HG03469 (cell line): Measurements from ENCODE around the gene BNC1.

Experiments
- ATAC-seq: cut with Tn5 transposase; IDR thresholded peaks from one replicate; pipeline ENCODE4 v1.9.1; 2021; ENCODE audit warnings: mild to moderate bottlenecking, moderate library complexity, moderate number of reproducible peaks; ENCODE audit not compliant: unreplicated experiment

The BNC1 gene, protein sequence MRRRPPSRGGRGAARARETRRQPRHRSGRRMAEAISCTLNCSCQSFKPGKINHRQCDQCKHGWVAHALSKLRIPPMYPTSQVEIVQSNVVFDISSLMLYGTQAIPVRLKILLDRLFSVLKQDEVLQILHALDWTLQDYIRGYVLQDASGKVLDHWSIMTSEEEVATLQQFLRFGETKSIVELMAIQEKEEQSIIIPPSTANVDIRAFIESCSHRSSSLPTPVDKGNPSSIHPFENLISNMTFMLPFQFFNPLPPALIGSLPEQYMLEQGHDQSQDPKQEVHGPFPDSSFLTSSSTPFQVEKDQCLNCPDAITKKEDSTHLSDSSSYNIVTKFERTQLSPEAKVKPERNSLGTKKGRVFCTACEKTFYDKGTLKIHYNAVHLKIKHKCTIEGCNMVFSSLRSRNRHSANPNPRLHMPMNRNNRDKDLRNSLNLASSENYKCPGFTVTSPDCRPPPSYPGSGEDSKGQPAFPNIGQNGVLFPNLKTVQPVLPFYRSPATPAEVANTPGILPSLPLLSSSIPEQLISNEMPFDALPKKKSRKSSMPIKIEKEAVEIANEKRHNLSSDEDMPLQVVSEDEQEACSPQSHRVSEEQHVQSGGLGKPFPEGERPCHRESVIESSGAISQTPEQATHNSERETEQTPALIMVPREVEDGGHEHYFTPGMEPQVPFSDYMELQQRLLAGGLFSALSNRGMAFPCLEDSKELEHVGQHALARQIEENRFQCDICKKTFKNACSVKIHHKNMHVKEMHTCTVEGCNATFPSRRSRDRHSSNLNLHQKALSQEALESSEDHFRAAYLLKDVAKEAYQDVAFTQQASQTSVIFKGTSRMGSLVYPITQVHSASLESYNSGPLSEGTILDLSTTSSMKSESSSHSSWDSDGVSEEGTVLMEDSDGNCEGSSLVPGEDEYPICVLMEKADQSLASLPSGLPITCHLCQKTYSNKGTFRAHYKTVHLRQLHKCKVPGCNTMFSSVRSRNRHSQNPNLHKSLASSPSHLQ

GRCh38 chr15:83284559-83285283 is at the start of gene BNC1:
BNC1 (minus strand) TSS chr15:83284664; CDS start chr15:83284628, 36 bp downstream.
- ATAC-seq, result no peak

- no peak for ATAC-seq
Observed at GRCh38 chr15:83327041-83327440, 42.6 kb upstream of the BNC1 start.

DNA sequence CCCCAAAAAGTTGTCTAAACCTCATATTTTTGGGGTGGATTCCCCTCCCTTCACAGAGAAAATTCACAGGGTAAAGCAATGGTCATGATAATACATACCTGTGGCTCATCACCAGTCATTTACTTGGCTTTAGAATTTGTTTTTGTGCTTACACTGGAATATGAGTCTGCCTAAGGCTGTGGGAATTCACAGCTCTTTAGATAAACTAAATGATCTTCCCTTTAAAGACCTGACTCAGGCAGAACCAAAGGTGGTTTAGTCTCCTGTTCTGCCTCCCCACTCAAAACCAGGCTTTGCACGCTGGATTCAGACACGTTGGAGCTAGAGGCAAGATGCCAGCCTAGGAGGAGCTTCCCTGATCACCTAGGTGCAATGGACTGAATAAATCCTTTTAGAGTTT is 40.3 kb upstream of the BNC1 start:
- no peak for ATAC-seq

- no peak for ATAC-seq
Observed at GRCh38 chr15:83323296-83323711, 38.8 kb upstream of the BNC1 start.

DNA sequence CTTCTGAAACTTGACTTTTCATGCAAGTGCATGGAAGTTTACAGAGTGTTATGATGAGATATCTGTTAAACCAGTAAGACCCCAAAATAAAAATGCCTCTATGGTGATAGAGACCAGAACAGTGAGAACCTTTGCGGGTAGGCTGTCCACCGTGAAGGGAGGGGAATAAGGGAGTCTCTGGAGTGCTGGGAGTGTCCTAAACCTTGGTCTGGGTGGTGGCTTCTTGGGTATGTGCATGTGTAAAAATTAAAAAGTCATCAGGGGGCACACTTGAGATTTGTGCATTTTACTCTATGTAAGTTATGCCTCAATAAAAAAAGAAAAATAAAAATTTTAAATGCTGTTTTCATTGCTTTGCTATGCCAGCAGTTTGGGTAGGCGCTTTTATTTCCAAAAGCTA is 38.2 kb upstream of the BNC1 start:
- ATAC-seq, result no peak

DNA sequence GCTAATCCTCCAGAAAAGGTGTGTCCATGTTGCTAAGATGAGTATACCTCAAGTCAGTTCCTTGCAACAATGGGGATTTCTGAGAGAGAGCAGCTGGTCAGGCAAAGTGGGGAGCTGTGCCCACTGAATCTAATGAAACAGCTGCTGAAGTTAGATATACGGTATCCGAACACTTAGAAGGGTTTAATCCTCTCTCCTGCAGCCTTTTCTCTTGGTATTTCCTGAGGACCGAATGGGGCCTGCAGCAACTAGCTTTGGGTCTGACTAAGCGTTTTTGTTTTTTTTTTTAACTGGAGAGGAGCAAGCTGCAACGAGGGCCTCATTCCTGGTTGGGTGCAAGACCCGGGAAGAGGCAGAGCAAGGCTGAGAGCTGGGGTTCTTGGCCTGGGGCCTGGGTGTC is 37.6 kb upstream of the BNC1 start:
- ATAC-seq, result no peak

- ATAC-seq, result no peak
Observed at GRCh38 chr15:83320844-83321243, 36.4 kb upstream of the BNC1 start.

- ATAC-seq, result no peak
Observed at GRCh38 chr15:83320404-83320803, 35.9 kb upstream of the BNC1 start.

DNA sequence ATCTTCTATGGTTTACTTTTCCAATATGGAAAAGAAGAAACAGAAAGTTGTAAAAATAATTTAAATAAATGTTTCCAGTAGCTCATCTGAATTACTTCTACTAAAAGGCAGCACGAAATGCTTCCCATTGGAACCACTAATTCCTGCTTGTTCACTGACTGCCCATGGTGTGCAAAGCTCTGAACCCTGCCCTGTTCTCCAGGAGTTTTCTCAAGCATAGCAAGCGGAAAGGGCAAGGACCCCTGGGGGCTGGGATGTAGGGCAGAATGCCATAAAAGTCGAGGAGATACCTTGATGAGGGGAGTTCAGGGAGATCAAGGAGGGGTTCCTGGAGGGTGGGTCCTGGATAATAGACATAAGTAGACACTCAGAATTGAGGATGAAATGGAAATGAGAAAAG is 35.3 kb upstream of the BNC1 start:
- no peak for ATAC-seq

DNA sequence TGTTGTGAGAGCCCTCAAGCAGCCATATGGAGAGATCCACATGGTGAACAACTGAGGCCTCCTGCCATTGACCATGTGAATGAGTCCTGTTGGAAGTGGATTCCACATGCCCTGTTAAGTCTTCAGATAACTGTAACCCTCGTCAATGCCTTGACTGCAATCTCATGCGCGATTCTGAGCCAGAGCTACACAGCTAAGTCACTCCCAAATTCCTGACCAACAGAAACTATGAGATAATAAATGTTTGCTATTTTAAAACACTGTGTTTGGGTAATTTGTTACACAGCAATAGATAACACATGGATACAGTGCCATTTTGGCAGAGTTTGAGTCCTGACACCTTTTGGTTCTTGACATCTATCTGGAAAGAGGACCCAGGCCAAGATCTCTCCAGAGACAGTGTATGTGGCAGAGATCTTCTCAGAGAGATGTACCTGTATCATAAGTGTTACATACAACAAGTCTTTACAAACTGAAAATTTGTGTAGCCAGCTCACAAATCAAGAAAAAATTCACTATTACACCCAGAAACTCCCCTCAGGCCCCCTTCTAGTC is 34.5 kb upstream of the BNC1 start:
- no peak for ATAC-seq

DNA sequence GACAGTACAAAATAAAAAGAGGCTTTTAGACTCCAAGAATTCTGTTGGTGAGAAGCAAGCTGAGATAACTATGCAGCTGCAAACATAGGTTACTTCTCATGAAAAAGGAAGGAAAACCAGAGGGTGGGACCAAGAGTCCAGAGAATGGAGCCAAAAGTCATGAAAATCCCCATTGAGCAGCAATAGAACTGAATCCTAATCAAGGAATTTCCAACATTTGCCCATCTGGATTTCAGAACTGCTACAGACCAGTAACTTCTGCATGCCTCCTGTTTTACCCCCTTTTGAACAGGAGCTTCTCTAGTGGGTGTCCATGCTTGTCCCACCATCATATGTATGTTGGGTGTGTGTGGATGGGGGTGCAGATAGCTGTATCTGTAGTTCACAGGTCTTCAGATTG is 33.6 kb upstream of the BNC1 start:
- ATAC-seq, result no peak

DNA sequence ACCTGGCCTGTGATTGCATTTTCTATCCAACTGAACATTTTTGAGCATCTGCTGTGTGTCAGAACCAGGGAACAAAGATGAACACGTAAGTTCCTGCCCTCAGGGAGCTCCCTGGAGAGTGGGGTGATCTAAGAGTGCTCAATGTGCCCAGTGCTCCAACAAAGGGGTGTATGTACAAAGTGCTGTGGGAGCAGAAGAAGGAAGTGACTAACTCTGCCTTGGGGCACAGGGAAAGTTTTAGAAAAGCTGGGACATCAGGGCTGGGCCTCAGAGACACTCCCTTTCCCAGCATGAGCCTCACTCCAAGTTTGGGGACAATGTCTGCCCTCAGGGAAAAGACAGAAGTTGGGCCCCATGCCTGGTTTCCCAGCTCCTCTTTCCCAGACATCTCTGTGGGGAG is 27.6 kb upstream of the BNC1 start:
- ATAC-seq, result no peak

DNA sequence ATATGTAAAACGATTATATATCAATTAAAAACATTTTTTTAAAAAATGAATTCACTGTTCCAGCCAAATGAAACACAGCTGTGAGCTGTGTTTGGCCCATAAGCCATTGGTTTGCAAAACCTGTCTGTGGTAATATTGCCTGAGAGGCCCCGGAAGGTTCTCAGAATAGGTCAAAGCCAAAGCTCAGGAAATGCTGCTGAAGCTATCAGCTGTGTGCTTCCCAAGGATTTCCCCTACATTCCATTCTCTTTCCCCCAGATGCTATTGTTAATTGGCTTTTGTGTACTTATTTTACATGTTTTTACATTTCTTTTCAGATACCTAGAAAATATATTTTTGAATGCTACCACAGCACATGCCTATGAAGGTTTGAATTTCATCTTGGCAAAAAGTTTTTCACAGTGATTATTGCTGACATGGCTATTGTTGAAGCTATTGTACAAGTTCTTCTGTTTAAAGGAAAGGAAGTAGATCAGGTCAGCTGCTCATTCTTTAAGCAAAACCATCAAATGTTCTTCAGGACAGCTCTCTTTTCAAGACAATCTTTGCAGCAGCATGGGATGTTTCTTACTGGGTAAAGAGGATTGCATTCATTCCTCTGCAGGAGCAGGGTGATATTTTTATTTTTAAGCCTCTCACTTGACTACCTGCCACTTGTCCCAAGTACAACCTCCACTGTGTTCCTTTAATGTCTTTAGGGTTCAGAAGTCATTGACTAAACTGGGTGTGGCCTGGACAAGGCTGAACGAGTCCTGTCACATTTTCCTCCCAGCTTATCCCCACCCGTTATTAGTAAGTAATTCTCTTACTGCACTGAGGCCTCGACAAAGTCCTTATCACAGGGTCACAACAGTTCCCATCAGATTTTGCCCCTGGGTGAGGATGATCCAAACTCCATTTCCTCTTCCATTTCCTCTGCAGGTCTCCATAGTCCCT is 26.3 kb upstream of the BNC1 start:
- no peak for ATAC-seq

GRCh38 chr15:83308671-83309070 is 24.2 kb upstream of the BNC1 start:
- ATAC-seq, result no peak

DNA sequence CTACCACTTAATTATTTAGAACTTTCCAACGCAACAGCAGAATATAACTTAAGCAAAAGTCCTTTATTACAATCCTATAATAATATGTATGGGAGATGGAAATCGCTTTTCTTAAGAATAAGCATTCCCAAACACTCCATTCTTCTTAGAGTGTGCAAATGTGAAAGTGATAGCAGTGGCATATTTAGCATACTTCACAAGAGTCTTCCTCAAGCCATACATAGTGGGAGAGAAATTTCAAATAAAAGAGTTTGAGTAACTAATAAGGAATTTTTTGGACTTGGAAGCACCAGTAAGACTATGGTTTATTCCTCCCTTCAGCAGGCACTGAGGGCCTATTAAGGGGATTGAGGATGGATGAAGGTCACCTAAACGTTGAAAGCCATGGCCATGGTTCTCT is 22.1 kb upstream of the BNC1 start:
- ATAC-seq, result no peak

DNA sequence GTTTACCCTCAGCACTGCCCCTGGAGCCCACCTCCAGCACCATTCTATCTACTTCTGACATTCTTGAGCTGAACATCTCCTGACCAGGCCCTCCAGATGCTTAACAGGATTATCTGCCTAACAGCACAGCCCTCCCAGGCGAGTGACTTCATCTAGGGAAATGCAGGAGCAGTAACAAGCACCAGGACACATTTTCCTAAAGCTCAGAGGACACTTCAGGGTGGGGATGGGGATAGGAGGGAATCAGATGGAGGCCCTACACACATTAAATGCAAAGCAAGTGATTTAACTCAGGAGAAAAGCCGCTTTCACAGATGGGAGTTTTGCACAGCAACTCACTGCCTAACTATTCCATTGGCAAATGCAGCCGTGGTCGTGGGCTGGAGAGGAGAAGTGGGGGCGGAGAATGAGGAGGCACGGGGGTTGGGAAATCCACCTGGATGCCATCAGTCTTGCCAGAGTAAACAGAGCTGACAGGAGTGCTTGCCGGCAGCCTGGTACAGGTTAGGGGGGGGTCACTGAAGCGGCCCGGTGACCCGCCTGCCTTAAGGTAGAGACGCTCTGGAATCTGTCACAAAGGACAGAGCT is 21.3 kb upstream of the BNC1 start:
- no peak for ATAC-seq

GRCh38 chr15:83304861-83305703 is 20.6 kb upstream of the BNC1 start:
- no peak for ATAC-seq

DNA sequence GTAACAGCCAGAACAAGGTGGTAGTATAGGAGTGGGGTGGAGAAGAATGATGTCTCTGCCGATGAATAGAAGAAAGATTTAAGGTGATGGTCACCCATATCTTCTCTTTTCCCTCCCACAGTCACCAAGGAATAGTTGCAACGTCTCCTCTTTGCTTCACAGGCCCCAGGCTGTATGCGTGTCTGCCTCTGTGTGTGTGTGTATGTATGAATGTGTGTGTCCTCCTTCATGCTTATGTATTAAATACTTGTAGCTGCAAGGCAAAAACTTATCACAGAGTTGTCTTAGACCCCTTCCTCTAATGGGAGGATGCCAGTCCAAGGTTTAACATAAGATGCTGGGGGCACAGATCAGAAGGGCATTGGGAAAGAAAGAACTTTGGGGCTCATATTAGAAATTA is 19.1 kb upstream of the BNC1 start:
- no peak for ATAC-seq
